H9 (cell line): Measurements from ENCODE around the gene RUBCN. TPM values are rescaled to one million over a fixed set of nuclear protein-coding genes. Genes with fewer than 3 reads are reported as not detected.

Experiments
- DNase-seq: peaks from one replicate; pipeline ENCODE4 v3.0.0-alpha.2; 2017
- H2AFZ ChIP-seq: one replicate; pipeline ENCODE4 v1.6.1; 2013; ENCODE audit warnings: mild to moderate bottlenecking, low read length, control low read depth, moderate library complexity
- H2AK5ac ChIP-seq: 2 replicates; pipeline ENCODE4 v1.6.1; 2013; ENCODE audit warnings: low read length, control low read depth, mixed read lengths; ENCODE audit not compliant: insufficient read length
- H2BK120ac ChIP-seq: one replicate; pipeline ENCODE4 v1.6.1; 2013; ENCODE audit warnings: low read depth, mild to moderate bottlenecking, low read length, control low read depth, inconsistent platforms; ENCODE audit not compliant: poor library complexity, severe bottlenecking
- H2BK12ac ChIP-seq: 2 replicates; pipeline ENCODE4 v1.6.1; 2013; ENCODE audit warnings: low read length, control low read depth, mixed read lengths, low read depth; ENCODE audit not compliant: insufficient read length
- H2BK15ac ChIP-seq: 2 replicates; pipeline ENCODE4 v1.6.1; 2013; ENCODE audit warnings: low read depth, low read length, control low read depth
- H2BK20ac ChIP-seq: one replicate; pipeline ENCODE4 v1.6.1; 2013; ENCODE audit warnings: low read depth, mild to moderate bottlenecking, low read length, control low read depth, inconsistent platforms; ENCODE audit not compliant: poor library complexity, severe bottlenecking
- H2BK5ac ChIP-seq: 2 replicates; pipeline ENCODE4 v1.6.1; 2013; ENCODE audit warnings: low read length, control low read depth, mixed read lengths; ENCODE audit not compliant: insufficient read length
- H3K14ac ChIP-seq: 2 replicates; pipeline ENCODE4 v1.6.1; 2013; ENCODE audit warnings: low read length, control low read depth; ENCODE audit not compliant: insufficient read depth
- H3K18ac ChIP-seq: 2 replicates; pipeline ENCODE4 v1.6.1; 2013; ENCODE audit warnings: low read depth, mild to moderate bottlenecking, mixed read lengths, low read length, control low read depth; ENCODE audit not compliant: insufficient read length
- H3K23ac ChIP-seq: 2 replicates; pipeline ENCODE4 v1.6.1; 2013; ENCODE audit warnings: low read length, control low read depth, mixed read lengths, low read depth; ENCODE audit not compliant: insufficient read length
- H3K23me2 ChIP-seq: 2 replicates; pipeline ENCODE4 v1.6.1; 2013; ENCODE audit warnings: low read depth, mild to moderate bottlenecking, mixed read lengths, low read length, control low read depth; ENCODE audit not compliant: insufficient read length, poor library complexity, severe bottlenecking
- H3K27ac ChIP-seq: 2 replicates; pipeline ENCODE4 v1.5.1; 2013; ENCODE audit warnings: low read length, control low read depth, mixed read lengths, low read depth; ENCODE audit not compliant: insufficient read length
- H3K27me3 ChIP-seq: 2 replicates; pipeline ENCODE4 v1.6.1; 2013; ENCODE audit warnings: low read length, control low read depth, inconsistent platforms; ENCODE audit not compliant: insufficient read depth
- H3K4ac ChIP-seq: 2 replicates; pipeline ENCODE4 v1.6.1; 2013; ENCODE audit warnings: low read depth, mild to moderate bottlenecking, control low read depth, inconsistent platforms, low read length, moderate library complexity
- H3K4me1 ChIP-seq: 2 replicates; pipeline ENCODE4 v1.6.1; 2013; ENCODE audit warnings: low read length, control low read depth, inconsistent platforms; ENCODE audit not compliant: insufficient read depth
- H3K4me2 ChIP-seq: 2 replicates; pipeline ENCODE4 v1.6.1; 2013; ENCODE audit warnings: low read length, control low read depth, mixed read lengths; ENCODE audit not compliant: insufficient read length, insufficient read depth
- H3K56ac ChIP-seq: 2 replicates; pipeline ENCODE4 v1.6.1; 2013; ENCODE audit warnings: low read depth, mild to moderate bottlenecking, mixed read lengths, low read length, control low read depth; ENCODE audit not compliant: insufficient read length
- H3K79me1 ChIP-seq: 2 replicates; pipeline ENCODE4 v1.6.1; 2013; ENCODE audit warnings: low read depth, mild to moderate bottlenecking, moderate library complexity, low read length, control low read depth, inconsistent platforms; ENCODE audit not compliant: insufficient read depth, poor library complexity, severe bottlenecking
- H3K79me2 ChIP-seq: 2 replicates; pipeline ENCODE4 v1.6.1; 2013; ENCODE audit warnings: low read length, control low read depth, inconsistent platforms; ENCODE audit not compliant: insufficient read depth
- H3K9ac ChIP-seq: 2 replicates; pipeline ENCODE4 v1.6.1; 2013; ENCODE audit warnings: low read length, control low read depth, mixed read lengths; ENCODE audit not compliant: insufficient read length; ENCODE audit errors: extremely low read depth
- H3K9me3 ChIP-seq: one replicate; pipeline ENCODE4 v1.6.1; 2013; ENCODE audit warnings: low read depth, low read length, inconsistent platforms; ENCODE audit not compliant: control insufficient read depth
- H3T11ph ChIP-seq: one replicate; pipeline ENCODE4 v1.6.1; 2013; ENCODE audit warnings: mild to moderate bottlenecking, low read length, control low read depth, inconsistent platforms
- H4K20me1 ChIP-seq: one replicate; pipeline ENCODE4 v1.6.1; 2013; ENCODE audit not compliant: control insufficient read depth, insufficient read length, insufficient read depth
- H4K5ac ChIP-seq: 2 replicates; pipeline ENCODE4 v1.6.1; 2013; ENCODE audit warnings: low read depth, mild to moderate bottlenecking, mixed read lengths, low read length, control low read depth; ENCODE audit not compliant: insufficient read length
- H4K8ac ChIP-seq: replicated peaks from 2 replicates; pipeline ENCODE4 v1.6.1; 2013; ENCODE audit warnings: low read length, control low read depth, mixed read lengths, low read depth; ENCODE audit not compliant: insufficient read length
- H4K91ac ChIP-seq: 2 replicates; pipeline ENCODE4 v1.6.1; 2013; ENCODE audit warnings: low read depth, mild to moderate bottlenecking, moderate library complexity, mixed read lengths, low read length, control low read depth; ENCODE audit not compliant: insufficient read length
- H3K27ac Mint-ChIP-seq, 3 experiments: 2 replicates in 2 of 3; 3 replicates in 1 of 3; pipeline ENCODE4 v1.8.0; 2020 to 2021; ENCODE audit warnings: mixed read lengths in 3 of 3, mild to moderate bottlenecking in 1 of 3, moderate library complexity in 1 of 3
- H3K27me3 Mint-ChIP-seq: 2 replicates; pipeline ENCODE4 v1.8.0; 2021; ENCODE audit warnings: low read depth, mild to moderate bottlenecking, moderate library complexity, mixed read lengths
- H3K36me3 Mint-ChIP-seq, 3 experiments: 2 replicates in 2 of 3; 3 replicates in 1 of 3; pipeline ENCODE4 v1.8.0; 2020 to 2021; ENCODE audit warnings: low read depth in 3 of 3, mixed read lengths in 3 of 3; ENCODE audit not compliant: insufficient read depth in 1 of 3
- H3K4me1 Mint-ChIP-seq, 2 experiments: 2 replicates each; pipeline ENCODE4 v1.8.0; 2020; ENCODE audit warnings: mixed read lengths in 2 of 2
- H3K4me3 Mint-ChIP-seq, 2 experiments: 2 replicates in 1 of 2; 3 replicates in 1 of 2; pipeline ENCODE4 v1.8.0; 2020 to 2021; ENCODE audit warnings: mild to moderate bottlenecking in 2 of 2, mixed read lengths in 2 of 2, moderate library complexity in 1 of 2
- H3K9me3 Mint-ChIP-seq, 2 experiments: 2 replicates in 1 of 2; 3 replicates in 1 of 2; pipeline ENCODE4 v1.8.0; 2020; ENCODE audit warnings: mild to moderate bottlenecking in 2 of 2, mixed read lengths in 2 of 2, moderate library complexity in 1 of 2
- CTCF ChIP-seq: fragments of 200-600 bp; sonication (generic); conservative IDR thresholded peaks from 3 replicates; pipeline ENCODE4 v1.8.0; 2021; ENCODE audit warnings: antibody characterized with exemption, mild to moderate bottlenecking
- WGBS: extraction: QIAGEN DNeasy Blood & Tissue Kit; methylation state at CpG from one replicate; pipeline ENCODE4 v1.1.7; 2013; ENCODE audit warnings: missing lambda C conversion rate, low lambda C conversion rate, mixed read lengths; ENCODE audit not compliant: insufficient read length; ENCODE audit errors: extremely low coverage; 5-methylcytosine and 5-hydroxymethylcytosine counted together
- total RNA-seq: library from RNA; stranded (reverse); gene quantifications from 2 replicates; pipeline ENCODE4 v1.2.1, GENCODE V29; 2021

RUBCN gene
- total RNA-seq, 1 experiment from 2014 or later = 17.7 TPM

GRCh38 chr3:197722734-197723133, 14.0 kb downstream of the RUBCN start:
- no peak overlapping the region for H3K56ac ChIP-seq
- Mint-ChIP-seq H3K36me3 (peaks cover 9 to 16% (median 12%) of the 10 kb centered on the region in 3 experiments), H3K4me3 (no peak overlapping the region), H3K27ac (no peak overlapping the region), H3K4me1 (peaks cover 6 to 7% of the 10 kb centered on the region in 2 experiments), H3K27me3 (no peaks in the 10 kb centered on the region), H3K9me3 (peaks cover 9 to 16% of the 10 kb centered on the region in 2 experiments)
- no peaks in the 10 kb centered on the region for H3K23me2 ChIP-seq
- no peak overlapping the region for H4K91ac ChIP-seq
- H2AFZ ChIP-seq = no peak overlapping the region
- TF ChIP-seq CTCF = no peak
- H3K14ac ChIP-seq = no peak overlapping the region
- H3K18ac ChIP-seq = no peak overlapping the region
- H3K23ac ChIP-seq = no peak overlapping the region
- H3K9me3 ChIP-seq = no peaks in the 10 kb centered on the region
- no peak overlapping the region for H3K9ac ChIP-seq
- H2BK20ac ChIP-seq = no peak overlapping the region
- no peaks in the 10 kb centered on the region; the same call in 1 of the 2 replicates for H3K4me1 ChIP-seq
- H3K79me2 ChIP-seq = peaks cover 2% of the 10 kb centered on the region; the same call in 1 of the 2 replicates
- no CpG with 5 or more reads among the region's 2 CpGs for WGBS
- H2BK12ac ChIP-seq = no peak overlapping the region
- H3K4ac ChIP-seq = no peak overlapping the region
- no peak overlapping the region for H3K4me2 ChIP-seq
- no peak for DNase-seq
- H4K8ac ChIP-seq = no peak overlapping the region
- no peaks in the 10 kb centered on the region for H3K27me3 ChIP-seq
- H4K5ac ChIP-seq = no peak overlapping the region
- H2AK5ac ChIP-seq = no peak overlapping the region
- H4K20me1 ChIP-seq = no peaks in the 10 kb centered on the region
- no peak overlapping the region for H3K27ac ChIP-seq
- H3T11ph ChIP-seq = no peak overlapping the region
- H2BK120ac ChIP-seq = no peak overlapping the region
- H2BK5ac ChIP-seq = no peak overlapping the region
- H2BK15ac ChIP-seq = no peak overlapping the region
- H3K79me1 ChIP-seq = no peaks in the 10 kb centered on the region
